ENCODE measurements around the gene CDC7.

DNA sequence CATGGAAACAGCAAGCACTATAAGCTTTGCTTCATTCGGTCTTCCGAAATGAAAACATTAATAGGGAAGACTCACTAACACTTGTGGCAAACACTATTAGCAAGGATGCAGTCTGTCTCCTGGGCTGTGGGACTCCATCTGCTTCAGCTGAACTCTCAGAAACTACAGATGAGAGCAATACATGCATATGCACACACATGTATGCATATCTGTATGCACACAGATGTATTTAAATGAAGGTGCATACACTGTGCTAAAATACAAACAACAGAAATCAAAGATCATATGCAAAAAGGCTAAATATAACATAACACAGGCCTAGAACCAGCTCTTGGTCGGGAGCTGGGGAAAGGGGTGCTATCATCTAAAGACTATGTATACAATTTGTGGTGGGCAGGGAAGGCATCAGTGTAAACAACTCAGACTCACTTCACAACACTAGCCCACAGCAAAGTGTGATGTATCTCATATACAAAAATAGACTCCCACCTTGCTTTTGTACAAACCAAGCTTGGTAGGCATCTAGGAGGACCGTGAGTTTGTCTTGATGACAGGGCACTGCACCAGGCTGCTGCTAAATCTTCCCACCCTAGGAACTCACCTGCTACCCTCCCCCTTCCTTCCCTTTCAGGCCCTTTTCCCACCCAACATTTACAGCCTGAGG lies 32.8 kb downstream of the CDC7 start:
- TF ChIP-seq, protein P1, sequence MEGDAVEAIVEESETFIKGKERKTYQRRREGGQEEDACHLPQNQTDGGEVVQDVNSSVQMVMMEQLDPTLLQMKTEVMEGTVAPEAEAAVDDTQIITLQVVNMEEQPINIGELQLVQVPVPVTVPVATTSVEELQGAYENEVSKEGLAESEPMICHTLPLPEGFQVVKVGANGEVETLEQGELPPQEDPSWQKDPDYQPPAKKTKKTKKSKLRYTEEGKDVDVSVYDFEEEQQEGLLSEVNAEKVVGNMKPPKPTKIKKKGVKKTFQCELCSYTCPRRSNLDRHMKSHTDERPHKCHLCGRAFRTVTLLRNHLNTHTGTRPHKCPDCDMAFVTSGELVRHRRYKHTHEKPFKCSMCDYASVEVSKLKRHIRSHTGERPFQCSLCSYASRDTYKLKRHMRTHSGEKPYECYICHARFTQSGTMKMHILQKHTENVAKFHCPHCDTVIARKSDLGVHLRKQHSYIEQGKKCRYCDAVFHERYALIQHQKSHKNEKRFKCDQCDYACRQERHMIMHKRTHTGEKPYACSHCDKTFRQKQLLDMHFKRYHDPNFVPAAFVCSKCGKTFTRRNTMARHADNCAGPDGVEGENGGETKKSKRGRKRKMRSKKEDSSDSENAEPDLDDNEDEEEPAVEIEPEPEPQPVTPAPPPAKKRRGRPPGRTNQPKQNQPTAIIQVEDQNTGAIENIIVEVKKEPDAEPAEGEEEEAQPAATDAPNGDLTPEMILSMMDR (conservative IDR thresholded peaks at IDR 0.05), result no peak
- TF ChIP-seq ZFX (IDR thresholded peaks at IDR 0.05), result no peak
